OCI-LY1 (cell line): ENCODE measurements around the gene IRAK4.

Experiments used
- EZH2 ChIP-seq: fragments of 200-600 bp; sonication (generic), shearing (Covaris generic); IDR thresholded peaks from 2 replicates; pipeline ENCODE4 v1.8.0; 2017; ENCODE audit warnings: borderline replicate concordance, mixed run types, mild to moderate bottlenecking, antibody characterized with exemption, low read length, moderate library complexity, mixed read lengths
- TF ChIP-seq, protein P1 (sequence below): fragments of 200-600 bp; sonication (generic), shearing (Covaris generic); IDR thresholded peaks from 2 replicates; pipeline ENCODE4 v1.5.1; 2017; ENCODE audit warnings: mild to moderate bottlenecking, antibody characterized with exemption, low read length, moderate library complexity, mixed read lengths

DNA sequence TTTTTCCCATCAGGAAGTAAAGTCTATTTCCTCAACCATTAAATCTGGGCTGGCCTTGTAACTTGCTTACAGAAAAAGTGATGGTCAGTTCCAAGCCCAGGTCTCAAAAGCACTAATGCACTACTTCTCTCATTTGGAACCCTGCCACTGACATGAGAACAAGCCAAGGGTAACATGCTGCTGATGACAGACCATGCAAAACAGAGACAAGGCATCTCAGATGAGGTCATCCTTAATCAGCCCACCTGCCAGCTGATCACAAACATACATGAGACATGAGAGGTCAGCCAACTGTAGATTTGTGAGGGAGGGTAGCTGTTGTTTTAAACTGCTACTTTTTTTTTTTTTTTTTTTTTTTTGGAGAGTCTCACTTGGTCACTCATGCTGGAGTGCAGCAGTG is 31.2 kb downstream of the IRAK4 start:
- TF ChIP-seq, protein P1, sequence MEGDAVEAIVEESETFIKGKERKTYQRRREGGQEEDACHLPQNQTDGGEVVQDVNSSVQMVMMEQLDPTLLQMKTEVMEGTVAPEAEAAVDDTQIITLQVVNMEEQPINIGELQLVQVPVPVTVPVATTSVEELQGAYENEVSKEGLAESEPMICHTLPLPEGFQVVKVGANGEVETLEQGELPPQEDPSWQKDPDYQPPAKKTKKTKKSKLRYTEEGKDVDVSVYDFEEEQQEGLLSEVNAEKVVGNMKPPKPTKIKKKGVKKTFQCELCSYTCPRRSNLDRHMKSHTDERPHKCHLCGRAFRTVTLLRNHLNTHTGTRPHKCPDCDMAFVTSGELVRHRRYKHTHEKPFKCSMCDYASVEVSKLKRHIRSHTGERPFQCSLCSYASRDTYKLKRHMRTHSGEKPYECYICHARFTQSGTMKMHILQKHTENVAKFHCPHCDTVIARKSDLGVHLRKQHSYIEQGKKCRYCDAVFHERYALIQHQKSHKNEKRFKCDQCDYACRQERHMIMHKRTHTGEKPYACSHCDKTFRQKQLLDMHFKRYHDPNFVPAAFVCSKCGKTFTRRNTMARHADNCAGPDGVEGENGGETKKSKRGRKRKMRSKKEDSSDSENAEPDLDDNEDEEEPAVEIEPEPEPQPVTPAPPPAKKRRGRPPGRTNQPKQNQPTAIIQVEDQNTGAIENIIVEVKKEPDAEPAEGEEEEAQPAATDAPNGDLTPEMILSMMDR = no peak
- no peak for TF ChIP-seq EZH2
